MM.1S (cell line): ENCODE data around the gene NCOA4.

ENCODE experiments used
- CTCF ChIP-seq: fragments of 300-600 bp; sonication (generic); IDR thresholded peaks from 2 replicates; pipeline ENCODE4 v1.5.1; 2016; ENCODE audit warnings: antibody characterized with exemption, low read length, mixed read lengths
- EZH2 ChIP-seq: fragments of 300-600 bp; sonication (generic); optimal IDR thresholded peaks from 2 replicates; pipeline ENCODE3; 2017; ENCODE audit warnings: low read depth, mild to moderate bottlenecking, antibody characterized with exemption, low read length, mixed read lengths
- EZH2phosphoT487 ChIP-seq: fragments of 300-600 bp; sonication (generic); IDR thresholded peaks from 2 replicates; pipeline ENCODE4 v1.6.1; 2018; ENCODE audit warnings: antibody characterized with exemption, low read length

- no peak for TF ChIP-seq EZH2phosphoT487
- TF ChIP-seq CTCF = no peak
- no peak for TF ChIP-seq EZH2
Observed at GRCh38 chr10:46057038-46057437, 26.6 kb upstream of the NCOA4 start.
